Liver (tissue), 9 donors: ENCODE results near the gene PDE10A. TPM values are rescaled to one million over a fixed set of nuclear protein-coding genes. Genes with fewer than 3 reads are reported as not detected.

ENCODE experiments used
- DNase-seq: peaks from one replicate; pipeline ENCODE4 v3.0.0-alpha.2; 2017; ENCODE audit warnings: low spot score
- H3K27ac ChIP-seq, 2 donors: one replicate each; pipeline ENCODE4 v1.7.0; 2013; ENCODE audit warnings: inconsistent platforms in 2 of 2, low read length in 2 of 2, control low read depth in 1 of 2, low read depth in 1 of 2, mild to moderate bottlenecking in 1 of 2
- H3K27me3 ChIP-seq, 4 donors: one replicate each; pipeline versions ENCODE4 v1.6.1 to v1.7.0; 2013; ENCODE audit warnings: low read length in 3 of 4, inconsistent platforms in 1 of 4, mild to moderate bottlenecking in 1 of 4, moderate library complexity in 1 of 4; ENCODE audit not compliant: control insufficient read depth in 4 of 4, insufficient read depth in 4 of 4
- H3K36me3 ChIP-seq, 4 donors: one replicate each; pipeline versions ENCODE4 v1.6.1 to v1.7.0; 2013; ENCODE audit warnings: low read length in 3 of 4, mild to moderate bottlenecking in 3 of 4, low read depth in 1 of 4, moderate library complexity in 1 of 4; ENCODE audit not compliant: control insufficient read depth in 4 of 4, insufficient read depth in 3 of 4
- H3K4me1 ChIP-seq, 4 donors: one replicate each; pipeline versions ENCODE4 v1.6.1 to v1.7.0; 2013; ENCODE audit warnings: low read length in 3 of 4, mild to moderate bottlenecking in 3 of 4, moderate library complexity in 1 of 4; ENCODE audit not compliant: control insufficient read depth in 4 of 4, insufficient read depth in 4 of 4
- H3K4me3 ChIP-seq, 3 donors: one replicate each; pipeline versions ENCODE4 v1.6.1 to v1.7.0; 2013; ENCODE audit warnings: low read length in 3 of 3, control low read depth in 1 of 3, low read depth in 1 of 3, mild to moderate bottlenecking in 1 of 3
- H3K9ac ChIP-seq, 2 donors: one replicate each; pipeline ENCODE4 v1.7.0; 2013; ENCODE audit warnings: low read length in 2 of 2, mild to moderate bottlenecking in 2 of 2, moderate library complexity in 2 of 2, control low read depth in 1 of 2, low read depth in 1 of 2
- H3K9me3 ChIP-seq, 4 donors: one replicate each; pipeline versions ENCODE4 v1.6.1 to v1.7.0; 2013; ENCODE audit warnings: low read length in 3 of 4; ENCODE audit not compliant: control insufficient read depth in 4 of 4
- ATF3 ChIP-seq: IDR thresholded peaks from 2 replicates; pipeline ENCODE4 v1.6.1; 2016; ENCODE audit warnings: antibody characterized with exemption
- CTCF ChIP-seq: fragments of 150-350 bp; IDR thresholded peaks from 2 replicates; pipeline ENCODE4 v1.5.1; 2017; ENCODE audit warnings: improper control_type of control experiment, low read depth, low read length; ENCODE audit not compliant: missing input control
- EGR1 ChIP-seq, 2 donors: IDR thresholded peaks; 2 replicates each; pipeline ENCODE4 v1.6.1; 2016 to 2018; ENCODE audit warnings: antibody characterized with exemption in 2 of 2, low read depth in 2 of 2
- FOXA1 ChIP-seq: IDR thresholded peaks from 2 replicates; pipeline ENCODE4 v1.6.1; 2016; ENCODE audit warnings: antibody characterized with exemption
- FOXA2 ChIP-seq: IDR thresholded peaks from 2 replicates; pipeline ENCODE4 v1.6.1; 2016; ENCODE audit warnings: antibody characterized with exemption
- GABPA ChIP-seq, 2 donors: IDR thresholded peaks in 1 of 2; conservative IDR thresholded peaks in 1 of 2; 2 replicates each; pipeline ENCODE4 v1.6.1; 2016; ENCODE audit warnings: antibody characterized with exemption in 2 of 2, mild to moderate bottlenecking in 1 of 2, moderate library complexity in 1 of 2
- HNF4G ChIP-seq: IDR thresholded peaks from 2 replicates; pipeline ENCODE4 v1.6.1; 2016; ENCODE audit warnings: antibody characterized with exemption
- JUND ChIP-seq, 2 donors: IDR thresholded peaks; 2 replicates each; pipeline ENCODE4 v1.6.1; 2016; ENCODE audit warnings: antibody characterized with exemption in 2 of 2
- MAX ChIP-seq: IDR thresholded peaks from 2 replicates; pipeline ENCODE4 v1.6.1; 2016; ENCODE audit warnings: antibody characterized with exemption
- NR2F2 ChIP-seq: IDR thresholded peaks from 2 replicates; pipeline ENCODE4 v1.6.1; 2016; ENCODE audit warnings: antibody characterized with exemption
- RAD21 ChIP-seq, 2 donors: IDR thresholded peaks; 2 replicates each; pipeline ENCODE4 v1.6.1; 2016; ENCODE audit warnings: antibody characterized with exemption in 2 of 2, mild to moderate bottlenecking in 2 of 2
- REST ChIP-seq: IDR thresholded peaks from 2 replicates; pipeline ENCODE4 v1.6.1; 2016; ENCODE audit warnings: antibody characterized with exemption, mild to moderate bottlenecking
- RXRA ChIP-seq, 2 donors: IDR thresholded peaks; 2 replicates each; pipeline ENCODE4 v1.6.1; 2017 to 2018; ENCODE audit warnings: antibody characterized with exemption in 2 of 2, mild to moderate bottlenecking in 1 of 2
- SP1 ChIP-seq: IDR thresholded peaks from 2 replicates; pipeline ENCODE4 v1.6.1; 2018; ENCODE audit warnings: antibody characterized with exemption, mild to moderate bottlenecking
- ZBTB33 ChIP-seq: IDR thresholded peaks from 2 replicates; pipeline ENCODE4 v1.6.1; 2016; ENCODE audit warnings: antibody characterized with exemption
- WGBS: extraction: QIAGEN DNeasy Blood & Tissue Kit; methylation state at CpG from one replicate; pipeline ENCODE4 v1.1.7; 2013; 5-methylcytosine and 5-hydroxymethylcytosine counted together
- polyA plus RNA-seq, 2 donors: library from polyadenylated mRNA; stranded (reverse) in 1 of 2; unstranded in 1 of 2; fragments of 200-250 nt in 1 of 2; fragments of >200 nt in 1 of 2; fragmentation: Nextera tagmentation in 1 of 2; extraction: Ambion mirVana in 1 of 2; gene quantifications; one replicate each; pipeline versions ENCODE4 v1.2.1 to v1.2.3, GENCODE V29; 2013 to 2015
- total RNA-seq, 2 donors: library from RNA; depleted of rRNA; stranded (reverse); fragments of >200 nt; gene quantifications; one replicate each; pipeline ENCODE4 v1.2.3, GENCODE V29; 2014
- donor health status: healthy.
- donor health status: healthy.
- donor health status: healthy.
- donor health status: healthy.
- donor health status: healthy.

PDE10A gene
- total and polyA plus RNA-seq, 4 donors = 0.20 to 1.7 (median 0.47) TPM

GRCh38 chr6:165321555-165322145, 341.4 kb downstream of the PDE10A start:
- Histone ChIP-seq H3K27me3 (no peaks in the 10 kb centered on the region), H3K9ac (no peak overlapping the region), H3K36me3 (no peaks in the 10 kb centered on the region), H3K4me1 (no peaks in the 10 kb centered on the region), H3K4me3 (no peak overlapping the region), H3K9me3 (peaks cover 0 to 16% (median 10%) of the 10 kb centered on the region in 4 donors), H3K27ac (no peak overlapping the region)
- 76% methylated on average over 1 of the region's 1 CpG for WGBS
- DNase-seq = no peak
- no peak for TF ChIP-seq FOXA2
- TF ChIP-seq ZBTB33 = no peak
- no peak for TF ChIP-seq RAD21 (IDR thresholded peaks at IDR 0.05)
- no peak for TF ChIP-seq NR2F2
- TF ChIP-seq REST = no peak
- TF ChIP-seq JUND (IDR thresholded peaks at IDR 0.05) = no peak
- no peak for TF ChIP-seq MAX
- no peak for TF ChIP-seq SP1
- no peak for TF ChIP-seq FOXA1
- no peak for TF ChIP-seq ATF3
- TF ChIP-seq CTCF = no peak
- TF ChIP-seq RXRA (IDR thresholded peaks at IDR 0.05) = no peak
- no peak for TF ChIP-seq HNF4G
- TF ChIP-seq EGR1 (IDR thresholded peaks at IDR 0.05; ENCODE audit: low read depth in 2 of 2) = no peak

GRCh38 chr6:165321150-165321549, 341.9 kb downstream of the PDE10A start:
- TF ChIP-seq RAD21 (IDR thresholded peaks at IDR 0.05) (no peak), FOXA1 (no peak), REST (no peak), NR2F2 (no peak), SP1 (no peak), EGR1 (IDR thresholded peaks at IDR 0.05; ENCODE audit: low read depth in 2 of 2) (no peak), GABPA (IDR thresholded peaks at IDR 0.05 in 1 of 2, conservative IDR thresholded peaks at IDR 0.05 in 1 of 2) (no peak)
- H3K9me3 ChIP-seq = peaks cover 1 to 16% (median 10%) of the 10 kb centered on the region in 4 donors
- H3K36me3 ChIP-seq = no peaks in the 10 kb centered on the region
- WGBS = 80% methylated on average over 3 of the region's 3 CpGs
- H3K4me3 ChIP-seq = no peak overlapping the region
- DNase-seq = no peak
- H3K27me3 ChIP-seq = no peaks in the 10 kb centered on the region
- no peaks in the 10 kb centered on the region for H3K4me1 ChIP-seq
- no peak overlapping the region for H3K9ac ChIP-seq
- no peak overlapping the region for H3K27ac ChIP-seq
